Measurements from ENCODE around the gene MAST1. TPM values are rescaled to one million over a fixed set of nuclear protein-coding genes. Genes with fewer than 3 reads are reported as not detected.
"Not testable (repeated sequence)": the region's sequence is repeated elsewhere in the genome, so short reads cannot be mapped to it uniquely, and the experiment has no call there.

Gene MAST1
- total RNA-seq, 1 donor = 7.3 TPM

GRCh38 chr19:12800466-12800770, 37.9 kb upstream of the MAST1 start:
- no peak for DNase-seq (ENCODE audit: low read depth in 2 of 3, low spot score in 2 of 3)

GRCh38 chr19:12800923-12801465, 37.3 kb upstream of the MAST1 start:
- no peak for DNase-seq (ENCODE audit: low read depth in 2 of 3, low spot score in 2 of 3)

GRCh38 chr19:12801466-12802266, 36.6 kb upstream of the MAST1 start, which contains the start of the genes PRDX2 and THSD8:
Gene PRDX2 (minus strand): TSS chr19:12801800. CDS start chr19:12801261, 539 bp downstream.
Gene THSD8 (plus strand): TSS chr19:12802069. CDS start chr19:12802072, 3 bp downstream.
- peak in 2 of 3 donors; percentile 77 to 80 for DNase-seq (ENCODE audit: low read depth in 2 of 3, low spot score in 2 of 3)

GRCh38 chr19:12802267-12803106, 35.8 kb upstream of the MAST1 start:
- no peak for DNase-seq (ENCODE audit: low read depth in 2 of 3, low spot score in 2 of 3)

- DNase-seq (ENCODE audit: low read depth in 2 of 3, low spot score in 2 of 3) = no peak
These were observed 34.3 kb upstream of the MAST1 start for GRCh38 chr19:12804051-12804450.

- DNase-seq (ENCODE audit: low read depth in 2 of 3, low spot score in 2 of 3) = peak in 2 of 3 donors; percentile 86 to 87
These were observed 31.9 kb upstream of the MAST1 start, which contains the start of gene RNASEH2A for GRCh38 chr19:12806242-12807081. Gene RNASEH2A (plus strand): TSS chr19:12806584. CDS start chr19:12806674, 90 bp downstream.

GRCh38 chr19:12815088-12815487, 23.2 kb upstream of the MAST1 start:
- DNase-seq (ENCODE audit: low read depth in 2 of 3, low spot score in 2 of 3) = no peak

GRCh38 chr19:12817188-12817587, 21.1 kb upstream of the MAST1 start:
- DNase-seq (ENCODE audit: low read depth in 2 of 3, low spot score in 2 of 3) = not testable (repeated sequence)

- DNase-seq (ENCODE audit: low read depth in 2 of 3, low spot score in 2 of 3) = not testable (repeated sequence)
These were observed 20.5 kb upstream of the MAST1 start for GRCh38 chr19:12817810-12818209.

GRCh38 chr19:12821761-12822160, 16.6 kb upstream of the MAST1 start:
- no peak for DNase-seq (ENCODE audit: low read depth in 2 of 3, low spot score in 2 of 3)

- peak in 1 of 3 donors; percentile 59 for DNase-seq (ENCODE audit: low read depth in 2 of 3, low spot score in 2 of 3)
These were observed 12.8 kb upstream of the MAST1 start for GRCh38 chr19:12825254-12826131.

GRCh38 chr19:12828494-12828893, 9.8 kb upstream of the MAST1 start:
- peak in 2 of 3 donors; percentile 72 to 85 for DNase-seq (ENCODE audit: low read depth in 2 of 3, low spot score in 2 of 3)

GRCh38 chr19:12833418-12833737, 4.9 kb upstream of the MAST1 start:
- DNase-seq (ENCODE audit: low read depth in 2 of 3, low spot score in 2 of 3) = no peak

GRCh38 chr19:12833738-12834565, 4.4 kb upstream of the MAST1 start:
- DNase-seq (ENCODE audit: low read depth in 2 of 3, low spot score in 2 of 3) = peak in 1 of 3 donors; percentile 24

GRCh38 chr19:12834566-12834943, 3.8 kb upstream of the MAST1 start, which contains the start of gene RTBDN:
Gene RTBDN (minus strand): TSS chr19:12834579. CDS start chr19:12829979, 4,600 bp downstream.
- no peak for DNase-seq (ENCODE audit: low read depth in 2 of 3, low spot score in 2 of 3)

- peak in 1 of 3 donors; percentile 46 for DNase-seq (ENCODE audit: low read depth in 2 of 3, low spot score in 2 of 3)
These were observed 3.1 kb upstream of the MAST1 start for GRCh38 chr19:12834976-12835757.

- DNase-seq (ENCODE audit: low read depth in 2 of 3, low spot score in 2 of 3) = no peak
These were observed 1.8 kb upstream of the MAST1 start for GRCh38 chr19:12836529-12836863.

GRCh38 chr19:12837225-12837624, 1.1 kb upstream of the MAST1 start:
- no peak for DNase-seq (ENCODE audit: low read depth in 2 of 3, low spot score in 2 of 3)

All from hematopoietic multipotent progenitor cell (in vitro differentiated cells).